ENCODE measurements around the gene MTMR12. TPM values are rescaled to one million over a fixed set of nuclear protein-coding genes. Genes with fewer than 3 reads are reported as not detected.

Gene MTMR12
- total and polyA plus RNA-seq, 2 donors (not counting 1 experiment from before 2014, with no cell fraction given), result 9.6 to 29.2 TPM

- Histone ChIP-seq H4K20me1 (ENCODE audit: control insufficient read depth, insufficient read depth, low read length, poor library complexity, severe bottlenecking) (no peaks in the 10 kb centered on the region), H3K9me3 (ENCODE audit: control extremely low read depth in 1 of 3, control insufficient read depth in 2 of 3, insufficient read depth in 1 of 3, low read length in 2 of 3) (no peaks in the 10 kb centered on the region), H3K36me3 (replicated peaks in 1 of 2; ENCODE audit: control extremely low read depth in 1 of 2, control insufficient read depth in 1 of 2, extremely low read depth in 1 of 2, insufficient read depth in 2 of 2, low read length in 1 of 2) (peaks cover 17 to 60% of the 10 kb centered on the region in 2 experiments), H3K27me3 (replicated peaks in 1 of 4; ENCODE audit: control extremely low read depth in 1 of 4, control insufficient read depth in 3 of 4, insufficient read depth in 4 of 4, low read length in 3 of 4) (no peaks in the 10 kb centered on the region), H3K4me1 (ENCODE audit: control insufficient read depth in 2 of 2, insufficient read depth in 2 of 2, low read length in 2 of 2) (peaks cover 0 to 2% of the 10 kb centered on the region in 2 donors), H2AFZ (ENCODE audit: insufficient read depth, low read depth, low read length, poor library complexity, severe bottlenecking) (no peak overlapping the region), H3K9ac (ENCODE audit: low read length) (no peak overlapping the region), H3K27ac (ENCODE audit: low read length in 2 of 2) (peak overlapping the region; percentile 20 to 71), H3K4me3 (ENCODE audit: control extremely low read depth in 1 of 5, extremely low read depth in 1 of 5, insufficient read depth in 1 of 5, low read depth in 2 of 5, low read length in 4 of 5) (no peak overlapping the region), H3K4me2 (replicated peaks; ENCODE audit: low read depth, low read length, poor library complexity, severe bottlenecking) (no peak overlapping the region), H3K79me2 (ENCODE audit: control insufficient read depth, insufficient read depth, low read length) (no peaks in the 10 kb centered on the region)
- CTCF ChIA-PET, result interaction anchor here (0.7 to 2.6 kb wide), 3 partner anchors 9 to 88 kb away, joined by 4 to 18 read pairs (median 12); no protein-coding TSS in a partner anchor
- POLR2A ChIA-PET, result no interaction called here
- TF ChIP-seq CTCF (IDR thresholded peaks at IDR 0.05), result no peak
- TF ChIP-seq EZH2 (IDR thresholded peaks at IDR 0.05; ENCODE audit: borderline replicate concordance, insufficient read depth, low read depth, low read length, poor library complexity, severe bottlenecking), result no peak
- no peak overlapping the region for H3K4me3 Mint-ChIP-seq
- H3K27ac Mint-ChIP-seq, result no peak overlapping the region
- no peaks in the 10 kb centered on the region for H3K27me3 Mint-ChIP-seq
- 66% methylated on average over 3 of the region's 7 CpGs for WGBS (ENCODE audit: insufficient coverage)
- no peaks in the 10 kb centered on the region for H3K4me1 Mint-ChIP-seq
- DNase-seq, result no peak
- intact Hi-C loops (cut with micrococcal nuclease), result no loop called here
- no peaks in the 10 kb centered on the region for H3K9me3 Mint-ChIP-seq (ENCODE audit: insufficient read depth)
- peak; percentile 31 for ATAC-seq (ENCODE audit: low read depth)
Observed at GRCh38 chr5:32241034-32241783, 71.5 kb downstream of the MTMR12 start.

- Histone ChIP-seq H2AFZ (ENCODE audit: insufficient read depth, low read depth, low read length, poor library complexity, severe bottlenecking) (no peak overlapping the region), H4K20me1 (ENCODE audit: control insufficient read depth, insufficient read depth, low read length, poor library complexity, severe bottlenecking) (no peaks in the 10 kb centered on the region)
Observed at GRCh38 chr5:32239385-32239784, 73.4 kb downstream of the MTMR12 start.

More at GRCh38 chr5:32239385-32239784, 73.4 kb downstream of the MTMR12 start:
- POLR2A ChIA-PET, result no interaction called here
- intact Hi-C loops (cut with micrococcal nuclease), result no loop called here
- no peaks in the 10 kb centered on the region for H3K79me2 ChIP-seq (ENCODE audit: control insufficient read depth, insufficient read depth, low read length)
- no peak overlapping the region for H3K4me2 ChIP-seq (replicated peaks; ENCODE audit: low read depth, low read length, poor library complexity, severe bottlenecking)
- Mint-ChIP-seq H3K9me3 (ENCODE audit: insufficient read depth) (no peaks in the 10 kb centered on the region), H3K27me3 (no peaks in the 10 kb centered on the region), H3K4me1 (no peaks in the 10 kb centered on the region), H3K4me3 (no peak overlapping the region), H3K27ac (no peak overlapping the region)
- no peaks in the 10 kb centered on the region for H3K9me3 ChIP-seq (ENCODE audit: control extremely low read depth in 1 of 3, control insufficient read depth in 2 of 3, insufficient read depth in 1 of 3, low read length in 2 of 3)
- no peaks in the 10 kb centered on the region for H3K27me3 ChIP-seq (replicated peaks in 1 of 4; ENCODE audit: control extremely low read depth in 1 of 4, control insufficient read depth in 3 of 4, insufficient read depth in 4 of 4, low read length in 3 of 4)
- ATAC-seq (ENCODE audit: low read depth), result no peak
- peaks cover 21 to 70% of the 10 kb centered on the region in 2 experiments for H3K36me3 ChIP-seq (replicated peaks in 1 of 2; ENCODE audit: control extremely low read depth in 1 of 2, control insufficient read depth in 1 of 2, extremely low read depth in 1 of 2, insufficient read depth in 2 of 2, low read length in 1 of 2)
- H3K4me3 ChIP-seq (ENCODE audit: control extremely low read depth in 1 of 5, extremely low read depth in 1 of 5, insufficient read depth in 1 of 5, low read depth in 2 of 5, low read length in 4 of 5), result no peak overlapping the region
- WGBS (ENCODE audit: insufficient coverage), result 90% methylated on average over 2 of the region's 5 CpGs
- TF ChIP-seq EZH2 (IDR thresholded peaks at IDR 0.05; ENCODE audit: borderline replicate concordance, insufficient read depth, low read depth, low read length, poor library complexity, severe bottlenecking) (no peak), CTCF (IDR thresholded peaks at IDR 0.05) (no peak)
- no peak overlapping the region for H3K27ac ChIP-seq (ENCODE audit: low read length in 2 of 2)
- H3K9ac ChIP-seq (ENCODE audit: low read length), result no peak overlapping the region
- peaks cover 0 to 2% of the 10 kb centered on the region in 2 donors for H3K4me1 ChIP-seq (ENCODE audit: control insufficient read depth in 2 of 2, insufficient read depth in 2 of 2, low read length in 2 of 2)
- CTCF ChIA-PET, result interaction anchor here (0.8 kb wide), 1 partner anchor 90 kb away, joined by 3 read pairs; no protein-coding TSS in a partner anchor
- DNase-seq, result no peak
